ENCODE measurements around the gene PCDH7.

DNA sequence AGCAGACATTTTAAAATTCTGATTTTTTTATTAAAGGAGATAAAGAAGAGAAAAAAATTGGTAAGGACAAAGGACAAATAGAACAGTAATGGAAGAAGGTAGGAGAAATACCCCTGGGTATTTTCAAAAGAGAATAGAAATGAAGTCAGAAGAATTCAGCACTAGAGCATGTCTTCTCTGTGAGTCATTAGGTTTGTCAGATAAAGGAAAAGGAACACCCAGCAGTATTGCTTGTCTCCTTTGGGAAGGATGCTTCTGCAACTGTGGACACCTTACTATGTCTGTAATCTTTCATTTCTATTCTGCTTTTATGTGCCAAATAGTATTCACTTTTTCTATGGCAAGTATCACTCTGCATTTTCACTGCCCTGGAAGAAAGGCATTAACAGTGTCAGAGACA is 24.0 kb upstream of the PCDH7 start:
- no peak for TF ChIP-seq POLR2A (IDR thresholded peaks at IDR 0.05)
- TF ChIP-seq, protein P1, sequence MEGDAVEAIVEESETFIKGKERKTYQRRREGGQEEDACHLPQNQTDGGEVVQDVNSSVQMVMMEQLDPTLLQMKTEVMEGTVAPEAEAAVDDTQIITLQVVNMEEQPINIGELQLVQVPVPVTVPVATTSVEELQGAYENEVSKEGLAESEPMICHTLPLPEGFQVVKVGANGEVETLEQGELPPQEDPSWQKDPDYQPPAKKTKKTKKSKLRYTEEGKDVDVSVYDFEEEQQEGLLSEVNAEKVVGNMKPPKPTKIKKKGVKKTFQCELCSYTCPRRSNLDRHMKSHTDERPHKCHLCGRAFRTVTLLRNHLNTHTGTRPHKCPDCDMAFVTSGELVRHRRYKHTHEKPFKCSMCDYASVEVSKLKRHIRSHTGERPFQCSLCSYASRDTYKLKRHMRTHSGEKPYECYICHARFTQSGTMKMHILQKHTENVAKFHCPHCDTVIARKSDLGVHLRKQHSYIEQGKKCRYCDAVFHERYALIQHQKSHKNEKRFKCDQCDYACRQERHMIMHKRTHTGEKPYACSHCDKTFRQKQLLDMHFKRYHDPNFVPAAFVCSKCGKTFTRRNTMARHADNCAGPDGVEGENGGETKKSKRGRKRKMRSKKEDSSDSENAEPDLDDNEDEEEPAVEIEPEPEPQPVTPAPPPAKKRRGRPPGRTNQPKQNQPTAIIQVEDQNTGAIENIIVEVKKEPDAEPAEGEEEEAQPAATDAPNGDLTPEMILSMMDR (IDR thresholded peaks at IDR 0.05), result no peak

Data from sigmoid colon (tissue), 3 donors.